ENCODE results near the gene DPP4.
"Not testable (repeated sequence)": the region's sequence is repeated elsewhere in the genome, so short reads cannot be mapped to it uniquely, and the experiment has no call there.

DPP4 gene

DNA sequence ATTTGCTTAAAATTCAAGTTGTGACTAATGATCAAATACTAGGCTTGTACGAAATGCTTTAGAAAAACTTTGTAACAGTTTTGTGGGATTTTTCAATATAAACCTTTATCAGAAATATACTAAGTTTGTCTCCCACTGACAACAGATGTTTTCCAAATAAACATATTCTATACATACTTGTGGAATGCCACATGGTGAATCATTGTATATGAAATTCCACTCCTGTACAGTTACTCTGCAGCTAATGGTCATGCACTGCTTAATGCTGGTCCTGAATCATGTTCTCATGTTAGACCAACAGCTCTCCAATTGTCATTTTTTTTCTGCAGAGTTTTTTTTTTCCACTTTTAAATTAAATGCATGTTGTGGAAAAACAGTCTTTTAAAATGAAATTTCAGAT lies 90.1 kb downstream of the DPP4 start:
- H3K36me3 ChIP-seq (ENCODE audit: control insufficient read depth, insufficient read depth, low read length), result no peaks in the 10 kb centered on the region
- H3K27me3 ChIP-seq (ENCODE audit: control insufficient read depth, insufficient read depth, low read length), result no peaks in the 10 kb centered on the region
- H3K9ac ChIP-seq (ENCODE audit: low read length), result no peak overlapping the region
- H3K27ac ChIP-seq (ENCODE audit: low read depth, low read length), result no peak overlapping the region
- no peaks in the 10 kb centered on the region for H3K4me1 ChIP-seq (ENCODE audit: control insufficient read depth, insufficient read depth, low read length)
- H3K4me3 ChIP-seq (ENCODE audit: low read length), result no peak overlapping the region

DNA sequence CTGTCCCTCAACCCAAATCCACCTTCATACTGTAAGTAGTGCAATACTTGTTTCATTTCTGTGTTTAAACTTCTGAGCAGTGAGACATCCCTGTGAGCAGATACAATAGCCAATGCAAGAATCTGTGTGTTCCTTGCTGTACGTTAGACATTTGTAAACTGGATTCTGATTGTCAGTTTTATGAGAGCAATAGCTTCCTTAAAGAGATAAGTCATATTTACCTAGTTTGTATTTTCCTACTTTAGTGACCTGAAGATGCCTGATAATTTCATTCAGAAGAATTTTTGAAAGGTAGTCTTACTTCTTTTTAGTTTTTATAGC lies 90.7 kb downstream of the DPP4 start:
- Histone ChIP-seq H3K4me1 (ENCODE audit: control insufficient read depth, insufficient read depth, low read length) (no peaks in the 10 kb centered on the region), H3K27me3 (ENCODE audit: control insufficient read depth, insufficient read depth, low read length) (no peaks in the 10 kb centered on the region), H3K36me3 (ENCODE audit: control insufficient read depth, insufficient read depth, low read length) (no peaks in the 10 kb centered on the region), H3K4me3 (ENCODE audit: low read length) (no peak overlapping the region), H3K9ac (ENCODE audit: low read length) (no peak overlapping the region), H3K27ac (ENCODE audit: low read depth, low read length) (no peak overlapping the region)

GRCh38 chr2:161982548-161983330 lies 91.3 kb downstream of the DPP4 start:
- H3K9ac ChIP-seq (ENCODE audit: low read length), result no peak overlapping the region
- no peaks in the 10 kb centered on the region for H3K4me1 ChIP-seq (ENCODE audit: control insufficient read depth, insufficient read depth, low read length)
- H3K4me3 ChIP-seq (ENCODE audit: low read length), result no peak overlapping the region
- H3K27me3 ChIP-seq (ENCODE audit: control insufficient read depth, insufficient read depth, low read length), result no peaks in the 10 kb centered on the region
- no peaks in the 10 kb centered on the region for H3K36me3 ChIP-seq (ENCODE audit: control insufficient read depth, insufficient read depth, low read length)
- no peak overlapping the region for H3K27ac ChIP-seq (ENCODE audit: low read depth, low read length)

DNA sequence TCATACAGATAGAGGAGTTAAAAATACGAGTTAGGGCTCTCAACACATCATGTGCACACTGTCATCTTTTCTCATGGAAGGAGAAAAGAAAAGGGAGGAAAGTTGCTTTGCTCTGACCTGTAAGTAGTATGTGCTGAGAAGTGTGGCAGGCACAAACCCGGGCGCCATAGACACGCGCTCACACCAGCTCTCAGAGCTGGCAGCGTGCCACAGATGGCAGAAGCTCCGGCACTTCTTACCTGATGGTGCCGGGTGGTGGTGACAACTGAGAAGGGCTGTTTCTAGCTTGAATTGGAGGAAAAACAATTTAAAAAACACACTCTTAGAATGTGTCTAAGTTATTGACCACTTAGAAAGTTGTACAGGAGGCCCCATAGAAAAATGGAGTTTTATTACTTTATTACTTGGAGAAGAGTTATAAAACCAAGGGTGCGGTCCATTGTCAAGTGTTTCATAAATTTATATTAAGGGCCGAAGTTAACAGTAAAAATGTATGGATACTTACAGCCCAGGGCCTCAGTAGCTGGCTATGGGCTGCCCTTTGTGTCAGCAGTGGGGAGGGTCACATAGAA lies 92.2 kb downstream of the DPP4 start:
- H3K4me1 ChIP-seq (ENCODE audit: control insufficient read depth, insufficient read depth, low read length), result no peaks in the 10 kb centered on the region
- H3K4me3 ChIP-seq (ENCODE audit: low read length), result no peak overlapping the region
- H3K27ac ChIP-seq (ENCODE audit: low read depth, low read length), result no peak overlapping the region
- H3K36me3 ChIP-seq (ENCODE audit: control insufficient read depth, insufficient read depth, low read length), result no peaks in the 10 kb centered on the region
- no peak overlapping the region for H3K9ac ChIP-seq (ENCODE audit: low read length)
- H3K27me3 ChIP-seq (ENCODE audit: control insufficient read depth, insufficient read depth, low read length), result no peaks in the 10 kb centered on the region

DNA sequence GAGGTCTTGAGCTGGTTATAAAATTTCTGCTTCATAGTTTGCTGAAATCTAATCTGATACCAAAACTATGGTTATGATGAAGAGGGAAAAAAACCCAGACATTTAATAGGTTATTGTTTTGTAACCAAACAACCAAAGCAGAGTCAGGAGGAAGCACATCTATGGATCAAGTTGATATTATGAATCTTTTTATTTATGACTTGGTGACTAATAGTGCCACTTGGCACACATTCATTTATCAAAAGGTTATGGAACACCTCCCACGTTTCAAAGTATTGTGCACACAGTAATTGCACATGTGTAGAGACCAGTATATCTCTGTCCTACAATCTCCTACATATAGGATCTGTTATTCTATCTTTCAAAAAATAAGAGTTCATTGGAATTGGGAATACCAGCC lies 93.0 kb downstream of the DPP4 start:
- H3K4me1 ChIP-seq (ENCODE audit: control insufficient read depth, insufficient read depth, low read length), result no peaks in the 10 kb centered on the region
- H3K9ac ChIP-seq (ENCODE audit: low read length), result no peak overlapping the region
- H3K27me3 ChIP-seq (ENCODE audit: control insufficient read depth, insufficient read depth, low read length), result no peaks in the 10 kb centered on the region
- H3K27ac ChIP-seq (ENCODE audit: low read depth, low read length), result no peak overlapping the region
- no peaks in the 10 kb centered on the region for H3K36me3 ChIP-seq (ENCODE audit: control insufficient read depth, insufficient read depth, low read length)
- H3K4me3 ChIP-seq (ENCODE audit: low read length), result no peak overlapping the region

GRCh38 chr2:161979490-161979889 lies 94.5 kb downstream of the DPP4 start:
- no peaks in the 10 kb centered on the region for H3K27me3 ChIP-seq (ENCODE audit: control insufficient read depth, insufficient read depth, low read length)
- no peaks in the 10 kb centered on the region for H3K4me1 ChIP-seq (ENCODE audit: control insufficient read depth, insufficient read depth, low read length)
- no peak overlapping the region for H3K27ac ChIP-seq (ENCODE audit: low read depth, low read length)
- H3K36me3 ChIP-seq (ENCODE audit: control insufficient read depth, insufficient read depth, low read length), result no peaks in the 10 kb centered on the region
- H3K9ac ChIP-seq (ENCODE audit: low read length), result no peak overlapping the region
- no peak overlapping the region for H3K4me3 ChIP-seq (ENCODE audit: low read length)

DNA sequence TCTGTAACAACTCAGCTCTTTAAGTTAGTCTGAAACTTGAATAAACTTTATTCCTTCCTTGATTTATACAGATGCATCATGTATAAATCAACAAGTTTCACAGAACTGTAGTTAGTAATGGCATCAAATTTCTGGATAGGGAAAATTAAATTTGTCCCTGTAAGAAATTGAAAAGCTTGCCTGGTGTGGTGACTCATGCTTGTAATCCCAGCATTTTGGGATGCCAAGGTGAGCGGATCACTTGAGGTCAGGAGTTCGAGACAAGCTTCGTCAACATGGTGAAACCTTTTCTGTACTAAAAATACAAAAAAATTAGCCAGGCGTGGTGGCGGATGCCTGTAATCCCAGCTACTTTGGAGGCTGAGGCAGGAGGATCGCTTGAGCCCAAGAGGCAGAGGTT lies 96.1 kb downstream of the DPP4 start:
- not testable (repeated sequence) for H3K27ac ChIP-seq (ENCODE audit: low read depth, low read length); H3K9ac ChIP-seq (ENCODE audit: low read length); H3K4me1 ChIP-seq (ENCODE audit: control insufficient read depth, insufficient read depth, low read length); H3K27me3 ChIP-seq (ENCODE audit: control insufficient read depth, insufficient read depth, low read length); H3K4me3 ChIP-seq (ENCODE audit: low read length); H3K36me3 ChIP-seq (ENCODE audit: control insufficient read depth, insufficient read depth, low read length)

GRCh38 chr2:161976917-161977316 lies 97.1 kb downstream of the DPP4 start:
- Histone ChIP-seq H3K4me3 (ENCODE audit: low read length) (no peak overlapping the region), H3K27me3 (ENCODE audit: control insufficient read depth, insufficient read depth, low read length) (no peaks in the 10 kb centered on the region), H3K36me3 (ENCODE audit: control insufficient read depth, insufficient read depth, low read length) (no peaks in the 10 kb centered on the region), H3K27ac (ENCODE audit: low read depth, low read length) (no peak overlapping the region), H3K9ac (ENCODE audit: low read length) (no peak overlapping the region), H3K4me1 (ENCODE audit: control insufficient read depth, insufficient read depth, low read length) (no peaks in the 10 kb centered on the region)

DNA sequence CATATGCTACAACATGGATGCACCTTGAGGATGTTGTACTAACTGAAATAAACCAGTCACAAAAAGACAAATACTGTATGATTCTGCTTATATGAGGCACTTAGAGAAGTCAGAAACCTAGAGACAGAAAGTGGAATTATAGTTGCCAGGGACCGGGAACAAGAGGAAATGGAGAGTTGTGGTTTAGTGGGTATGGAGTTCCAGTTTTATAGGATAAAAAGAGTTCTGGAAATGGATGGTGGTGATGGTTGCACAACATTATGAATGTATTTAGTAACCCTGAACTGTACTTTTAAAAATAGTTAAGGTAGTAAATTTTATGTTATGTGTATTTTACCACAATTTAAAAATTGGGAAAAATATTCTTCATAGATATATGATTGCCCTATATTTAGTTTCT lies 97.7 kb downstream of the DPP4 start:
- Histone ChIP-seq H3K4me3 (ENCODE audit: low read length) (no peak overlapping the region), H3K36me3 (ENCODE audit: control insufficient read depth, insufficient read depth, low read length) (no peaks in the 10 kb centered on the region), H3K4me1 (ENCODE audit: control insufficient read depth, insufficient read depth, low read length) (no peaks in the 10 kb centered on the region), H3K9ac (ENCODE audit: low read length) (no peak overlapping the region), H3K27me3 (ENCODE audit: control insufficient read depth, insufficient read depth, low read length) (no peaks in the 10 kb centered on the region), H3K27ac (ENCODE audit: low read depth, low read length) (no peak overlapping the region)

- no peaks in the 10 kb centered on the region for H3K36me3 ChIP-seq (ENCODE audit: control insufficient read depth, insufficient read depth, low read length)
- no peaks in the 10 kb centered on the region for H3K27me3 ChIP-seq (ENCODE audit: control insufficient read depth, insufficient read depth, low read length)
- no peak overlapping the region for H3K9ac ChIP-seq (ENCODE audit: low read length)
- H3K4me1 ChIP-seq (ENCODE audit: control insufficient read depth, insufficient read depth, low read length), result no peaks in the 10 kb centered on the region
- H3K4me3 ChIP-seq (ENCODE audit: low read length), result no peak overlapping the region
- H3K27ac ChIP-seq (ENCODE audit: low read depth, low read length), result no peak overlapping the region
Measured at GRCh38 chr2:161975813-161976160, 98.2 kb downstream of the DPP4 start.

- Histone ChIP-seq H3K36me3 (ENCODE audit: control insufficient read depth, insufficient read depth, low read length) (no peaks in the 10 kb centered on the region), H3K27me3 (ENCODE audit: control insufficient read depth, insufficient read depth, low read length) (no peaks in the 10 kb centered on the region), H3K27ac (ENCODE audit: low read depth, low read length) (no peak overlapping the region), H3K4me3 (ENCODE audit: low read length) (no peak overlapping the region), H3K4me1 (ENCODE audit: control insufficient read depth, insufficient read depth, low read length) (no peaks in the 10 kb centered on the region), H3K9ac (ENCODE audit: low read length) (no peak overlapping the region)
Measured at GRCh38 chr2:161975062-161975812, 98.8 kb downstream of the DPP4 start.

- no peak overlapping the region for H3K27ac ChIP-seq (ENCODE audit: low read depth, low read length)
- H3K27me3 ChIP-seq (ENCODE audit: control insufficient read depth, insufficient read depth, low read length), result no peaks in the 10 kb centered on the region
- no peak overlapping the region for H3K9ac ChIP-seq (ENCODE audit: low read length)
- H3K36me3 ChIP-seq (ENCODE audit: control insufficient read depth, insufficient read depth, low read length), result no peaks in the 10 kb centered on the region
- no peaks in the 10 kb centered on the region for H3K4me1 ChIP-seq (ENCODE audit: control insufficient read depth, insufficient read depth, low read length)
- H3K4me3 ChIP-seq (ENCODE audit: low read length), result no peak overlapping the region
Measured at GRCh38 chr2:161974461-161974860, 99.6 kb downstream of the DPP4 start.

DNA sequence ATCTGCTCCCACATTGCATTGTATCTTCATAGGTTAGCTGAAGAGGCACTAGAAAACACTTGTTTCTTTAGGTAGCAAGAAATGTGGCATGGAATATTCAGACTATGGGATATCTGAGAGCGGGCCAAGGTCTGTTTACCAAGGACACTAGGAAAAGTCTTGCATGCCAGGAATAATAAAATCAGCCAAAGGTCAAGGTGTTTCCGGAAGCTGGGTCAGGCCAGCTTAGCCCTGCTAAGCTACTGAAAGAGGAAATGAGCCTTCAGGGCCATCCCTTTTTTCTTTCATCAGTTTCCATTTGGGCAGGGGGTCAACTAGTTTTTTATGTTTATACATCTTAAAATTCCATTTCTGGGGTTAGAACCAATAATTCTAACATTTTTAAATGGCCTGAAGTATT lies 101.1 kb downstream of the DPP4 start:
- Histone ChIP-seq H3K27ac (ENCODE audit: low read depth, low read length) (no peak overlapping the region), H3K36me3 (ENCODE audit: control insufficient read depth, insufficient read depth, low read length) (no peaks in the 10 kb centered on the region), H3K4me1 (ENCODE audit: control insufficient read depth, insufficient read depth, low read length) (no peaks in the 10 kb centered on the region), H3K9ac (ENCODE audit: low read length) (no peak overlapping the region), H3K27me3 (ENCODE audit: control insufficient read depth, insufficient read depth, low read length) (no peaks in the 10 kb centered on the region), H3K4me3 (ENCODE audit: low read length) (no peak overlapping the region)

All from rectal smooth muscle tissue (tissue), 1 donor.